OCI-LY1 (cell line): ENCODE data around the gene TULP4.

Experiments used
- H2AFZ ChIP-seq: fragments of 200-600 bp; sonication (generic), shearing (Covaris generic); 2 replicates; pipeline ENCODE4 v1.6.0; 2014; ENCODE audit warnings: antibody characterized with exemption, mild to moderate bottlenecking, low read length
- H3F3A ChIP-seq: fragments of 200-600 bp; sonication (generic), shearing (Covaris generic); 2 replicates; pipeline ENCODE4 v1.6.0; 2014; ENCODE audit warnings: mild to moderate bottlenecking, antibody characterized with exemption, low read length, moderate library complexity; ENCODE audit not compliant: insufficient read depth
- H3K27ac ChIP-seq: fragments of 200-600 bp; sonication (generic); 2 replicates; pipeline ENCODE4 v1.5.1; 2014; ENCODE audit warnings: low read length, mixed run types, mild to moderate bottlenecking, low read depth; ENCODE audit not compliant: poor library complexity, severe bottlenecking
- H3K27me3 ChIP-seq: fragments of 200-600 bp; sonication (generic); 2 replicates; pipeline ENCODE4 v1.6.0; 2014; ENCODE audit warnings: antibody characterized with exemption, mild to moderate bottlenecking, low read length, moderate library complexity; ENCODE audit not compliant: insufficient read depth
- H3K36me3 ChIP-seq: fragments of 200-600 bp; sonication (generic); 2 replicates; pipeline ENCODE4 v1.6.1; 2014; ENCODE audit warnings: mild to moderate bottlenecking, antibody characterized with exemption, low read length, moderate library complexity, mixed read lengths; ENCODE audit not compliant: insufficient read depth
- H3K4me1 ChIP-seq: fragments of 200-600 bp; sonication (generic); 2 replicates; pipeline ENCODE4 v1.5.1; 2014; ENCODE audit warnings: mild to moderate bottlenecking, low read length, moderate library complexity; ENCODE audit not compliant: insufficient read depth, severe bottlenecking
- H3K4me2 ChIP-seq: fragments of 200-600 bp; sonication (generic), shearing (Covaris generic); 2 replicates; pipeline ENCODE4 v1.6.1; 2014; ENCODE audit warnings: low read length
- H3K4me3 ChIP-seq: fragments of 200-600 bp; sonication (generic); 2 replicates; pipeline ENCODE4 v1.5.1; 2014; ENCODE audit warnings: low read length, low read depth, mild to moderate bottlenecking, mixed read lengths; ENCODE audit not compliant: poor library complexity, severe bottlenecking
- H3K79me2 ChIP-seq: fragments of 200-600 bp; shearing (Covaris generic); 2 replicates; pipeline ENCODE4 v1.6.1; 2016; ENCODE audit warnings: mixed run types, low read length, mixed read lengths; ENCODE audit not compliant: insufficient read depth
- H3K9ac ChIP-seq: fragments of 200-600 bp; sonication (generic), shearing (Covaris generic); 2 replicates; pipeline ENCODE4 v1.6.1; 2014; ENCODE audit warnings: mild to moderate bottlenecking, low read length, mixed read lengths
- H3K9me2 ChIP-seq: fragments of 200-600 bp; sonication (generic), shearing (Covaris generic); 2 replicates; pipeline ENCODE4 v1.6.1; 2014; ENCODE audit warnings: low read depth, mild to moderate bottlenecking, low read length, mixed read lengths
- H3K9me3 ChIP-seq: fragments of 200-600 bp; shearing (Covaris generic); 2 replicates; pipeline ENCODE4 v1.6.1; 2014; ENCODE audit warnings: low read length, mixed read lengths
- H4K20me1 ChIP-seq: fragments of 200-600 bp; sonication (generic), shearing (Covaris generic); 2 replicates; pipeline ENCODE4 v1.6.0; 2016; ENCODE audit warnings: mild to moderate bottlenecking, low read length; ENCODE audit not compliant: insufficient read depth
- CTCF ChIP-seq: fragments of 200-600 bp; sonication (generic), shearing (Covaris generic); IDR thresholded peaks from 2 replicates; pipeline ENCODE4 v1.5.1; 2017; ENCODE audit warnings: mild to moderate bottlenecking, antibody characterized with exemption, low read length, moderate library complexity, mixed read lengths
- EZH2 ChIP-seq: fragments of 200-600 bp; sonication (generic), shearing (Covaris generic); IDR thresholded peaks from 2 replicates; pipeline ENCODE4 v1.8.0; 2017; ENCODE audit warnings: borderline replicate concordance, mixed run types, mild to moderate bottlenecking, antibody characterized with exemption, low read length, moderate library complexity, mixed read lengths

The TULP4 gene

GRCh38 chr6:158358450-158359077, 46.3 kb downstream of the TULP4 start:
- no peak for TF ChIP-seq EZH2
- Histone ChIP-seq H4K20me1 (no peaks in the 10 kb centered on the region), H3K9ac (no peak overlapping the region), H3K27ac (no peak overlapping the region), H3K4me2 (no peak overlapping the region), H3K27me3 (no peaks in the 10 kb centered on the region), H3K9me3 (no peaks in the 10 kb centered on the region), H3F3A (no peaks in the 10 kb centered on the region), H3K4me3 (no peak overlapping the region), H3K9me2 (no peaks in the 10 kb centered on the region), H3K79me2 (peaks cover 34% of the 10 kb centered on the region), H3K36me3 (no peaks in the 10 kb centered on the region; the same call in 1 of the 2 replicates), H3K4me1 (peaks cover 44% of the 10 kb centered on the region), H2AFZ (no peak overlapping the region)

DNA sequence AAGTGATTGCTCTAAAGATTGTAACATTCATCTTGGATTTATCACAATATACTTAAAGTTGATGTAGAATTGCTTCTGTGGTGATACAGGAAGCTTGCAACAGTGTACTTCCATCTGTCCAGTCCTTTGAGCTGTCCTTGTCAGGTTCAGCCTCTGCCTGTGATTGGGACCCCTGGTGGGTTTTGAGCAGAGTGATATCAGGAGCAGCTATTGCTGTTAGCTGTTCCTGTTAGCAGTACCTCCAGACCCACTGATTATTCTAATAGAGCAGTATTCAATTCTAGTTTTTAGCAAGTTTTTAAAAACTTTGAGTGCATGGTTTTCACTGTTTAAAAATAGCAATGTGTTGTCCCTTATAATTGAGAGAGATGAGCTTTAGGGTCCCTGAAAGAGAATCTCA, 48.8 kb downstream of the TULP4 start:
- no peak for TF ChIP-seq EZH2
- no peak for TF ChIP-seq CTCF
- Histone ChIP-seq H4K20me1 (no peaks in the 10 kb centered on the region), H2AFZ (no peak overlapping the region), H3K9ac (no peak overlapping the region), H3K9me2 (no peaks in the 10 kb centered on the region), H3K4me2 (no peak overlapping the region), H3K4me3 (no peak overlapping the region), H3K9me3 (no peaks in the 10 kb centered on the region), H3F3A (no peaks in the 10 kb centered on the region), H3K27ac (no peak overlapping the region), H3K36me3 (no peaks in the 10 kb centered on the region), H3K79me2 (peaks cover 24% of the 10 kb centered on the region), H3K4me1 (peaks cover 43% of the 10 kb centered on the region), H3K27me3 (no peaks in the 10 kb centered on the region)

DNA sequence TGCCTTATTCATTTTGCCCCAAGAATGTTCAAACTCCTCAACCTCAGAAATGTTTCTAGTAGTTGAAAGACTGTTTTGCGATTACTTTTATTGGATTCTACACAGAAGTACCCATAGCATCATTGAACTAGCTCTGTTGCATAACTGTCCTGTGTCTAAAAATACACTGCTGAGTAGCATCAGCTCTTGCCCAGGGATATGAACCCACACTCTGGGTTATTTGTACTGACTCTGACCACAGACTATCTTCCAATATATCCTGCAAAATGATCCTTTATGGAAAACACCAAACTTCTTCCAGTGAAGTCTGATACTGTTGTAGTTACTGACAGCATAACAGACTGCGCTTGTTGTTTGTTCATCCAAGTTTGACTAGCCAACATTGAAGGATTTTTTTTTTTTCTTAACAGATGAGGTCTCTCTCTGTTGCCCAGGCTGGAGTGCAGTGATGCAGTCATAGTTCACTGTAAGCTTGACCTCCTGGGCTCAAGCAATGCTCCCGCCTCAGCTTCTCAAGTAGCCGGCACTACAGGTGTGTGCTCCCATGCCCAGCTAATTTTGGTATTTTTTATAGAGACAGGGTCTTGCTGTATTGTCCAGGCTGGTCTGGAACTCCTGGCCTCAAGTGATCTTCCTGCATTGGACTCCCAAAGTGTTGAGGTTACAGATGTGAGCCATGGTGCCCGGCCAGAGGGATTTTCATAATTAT, 49.9 kb downstream of the TULP4 start:
- TF ChIP-seq CTCF (no peak), EZH2 (no peak)
- Histone ChIP-seq H4K20me1 (no peaks in the 10 kb centered on the region), H3K9ac (no peak overlapping the region), H3K4me1 (peaks cover 35% of the 10 kb centered on the region), H3K27ac (no peak overlapping the region), H3F3A (no peaks in the 10 kb centered on the region), H3K9me2 (no peaks in the 10 kb centered on the region), H3K9me3 (no peaks in the 10 kb centered on the region), H3K27me3 (no peaks in the 10 kb centered on the region), H2AFZ (no peak overlapping the region), H3K79me2 (peaks cover 24% of the 10 kb centered on the region), H3K36me3 (no peaks in the 10 kb centered on the region), H3K4me2 (no peak overlapping the region), H3K4me3 (no peak overlapping the region)
